Hematopoietic multipotent progenitor cell treated with erythropoietin and hydrocortisone succinate and interleukin-3 and kit ligand, for 17 days (in vitro differentiated cells): ENCODE measurements around the gene RAD51B.
"Not testable (repeated sequence)": the region's sequence is repeated elsewhere in the genome, so short reads cannot be mapped to it uniquely, and the experiment has no call there.

Experiments
- DNase-seq: peaks from one replicate; pipeline ENCODE4 v3.0.0-alpha.2; 2015; ENCODE audit warnings: low spot score

RAD51B gene

DNA sequence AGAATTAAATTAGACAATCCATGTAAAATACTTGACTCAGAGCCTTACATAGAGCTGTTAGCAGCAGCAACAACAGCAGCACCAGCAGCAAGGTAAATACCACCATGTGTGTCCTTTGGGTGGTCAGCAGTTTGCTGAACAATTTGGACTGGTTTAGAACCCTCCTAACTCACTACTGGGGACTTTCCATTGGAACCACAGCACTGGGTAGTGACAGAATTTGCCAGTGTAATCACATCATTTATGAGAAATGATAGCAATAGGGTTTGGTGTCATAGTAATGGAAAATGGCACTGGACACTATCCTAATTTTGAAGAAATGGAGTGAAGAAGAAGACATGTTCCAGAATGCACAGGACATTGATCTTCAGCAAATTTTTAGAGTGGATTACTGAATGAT is 392.8 kb downstream of the RAD51B start:
- DNase-seq: no peak

DNA sequence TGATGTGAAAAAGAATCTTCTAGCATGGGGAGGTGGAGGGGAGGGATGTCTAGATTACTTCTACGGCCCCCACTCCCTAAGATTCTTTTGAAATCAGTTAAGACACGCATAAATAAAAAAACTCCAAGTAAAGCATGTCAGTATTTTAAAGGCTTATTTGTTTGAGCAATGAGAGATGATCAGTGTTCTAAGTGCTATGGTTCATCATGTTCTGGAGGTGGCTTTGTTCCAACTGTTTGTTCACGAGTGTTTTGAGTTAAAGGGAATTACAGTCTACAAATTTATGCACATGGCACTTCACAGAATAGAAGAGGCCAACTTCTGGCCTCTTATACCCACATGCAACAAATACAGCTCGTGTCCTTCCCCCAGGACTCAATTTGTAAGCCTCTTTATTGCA is 394.9 kb downstream of the RAD51B start:
- no peak for DNase-seq

DNA sequence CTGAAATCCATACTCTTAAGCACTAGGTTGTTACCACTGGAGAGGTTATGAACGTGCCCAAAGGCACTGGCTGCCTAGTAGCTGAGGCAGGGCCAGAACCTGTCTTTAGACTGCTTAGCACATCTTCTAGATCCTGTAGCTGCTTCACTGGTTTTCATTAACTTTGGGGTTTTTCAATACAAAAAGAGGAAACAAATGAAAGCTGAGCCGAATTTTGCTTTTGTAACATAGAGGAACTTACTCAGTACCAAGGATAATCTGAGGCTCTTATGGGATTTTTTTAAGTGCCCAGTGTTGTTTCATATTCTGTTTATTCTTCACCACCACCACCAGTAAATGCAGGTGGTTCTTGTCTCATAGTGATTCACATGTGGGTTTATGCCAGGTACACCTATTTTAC is 396.1 kb downstream of the RAD51B start:
- DNase-seq: no peak

DNA sequence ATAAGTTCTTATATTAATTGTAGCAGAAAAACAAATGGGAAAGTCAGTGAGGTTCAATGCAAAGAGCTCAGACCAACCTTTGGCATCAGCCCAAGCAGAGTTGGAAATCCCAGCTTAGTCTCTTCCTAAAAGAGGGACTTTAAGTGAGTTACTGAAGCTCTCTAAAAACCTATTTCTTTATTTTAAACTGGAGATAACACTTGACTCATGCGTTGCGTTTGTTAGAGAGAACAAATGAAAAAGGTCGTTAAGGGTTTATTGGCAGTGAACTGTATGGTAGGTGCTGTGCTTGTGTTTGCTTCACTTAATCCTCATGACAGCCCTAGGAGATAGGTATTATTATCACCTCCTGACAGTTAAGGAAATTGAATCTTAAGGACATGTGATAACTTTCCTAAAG is 396.5 kb downstream of the RAD51B start:
- no peak for DNase-seq

DNA sequence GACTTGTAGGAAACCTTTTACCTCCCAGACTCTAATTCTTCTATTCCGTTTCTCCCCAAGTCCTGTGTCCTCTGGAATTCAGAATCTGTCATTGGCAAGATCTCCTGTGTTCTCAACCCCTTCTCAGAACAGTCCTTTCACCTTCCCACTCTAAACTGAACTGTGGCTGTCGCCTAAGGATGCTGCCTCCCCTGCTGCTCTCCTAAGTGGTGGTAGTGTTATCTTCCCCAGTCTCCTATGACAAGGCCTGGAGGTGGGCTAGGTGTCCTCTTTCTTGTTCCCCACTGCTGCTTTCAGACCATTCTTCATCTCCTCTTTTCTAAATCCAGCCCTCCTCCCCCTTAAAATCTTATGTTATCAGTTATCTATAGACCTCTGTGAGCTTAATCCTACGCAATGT is 397.4 kb downstream of the RAD51B start:
- DNase-seq: no peak

DNA sequence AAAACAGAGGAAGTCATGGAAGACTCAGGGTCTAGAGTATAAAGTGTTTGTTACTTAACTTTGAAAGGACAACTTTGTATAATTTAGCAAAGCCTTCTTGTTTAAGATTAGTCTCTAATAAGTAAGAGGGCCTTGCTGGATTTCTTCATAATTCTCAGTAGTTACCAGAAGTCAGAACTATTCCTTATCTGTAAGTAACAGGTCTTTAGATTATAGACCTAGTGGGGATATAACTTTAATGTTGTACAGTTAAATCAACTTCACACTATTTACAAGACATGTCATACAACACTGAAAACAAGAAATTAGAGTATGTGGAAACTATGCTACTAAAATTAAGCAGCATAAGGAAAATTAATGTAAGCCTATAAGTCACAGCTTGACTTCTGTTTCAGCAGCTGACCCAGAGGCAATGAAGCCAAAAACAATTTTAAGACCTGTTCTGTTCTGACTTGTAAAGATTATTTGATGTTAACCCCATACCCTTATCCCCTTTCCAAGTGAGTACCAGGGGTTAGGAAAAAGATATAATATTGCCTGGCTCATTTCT is 398.3 kb downstream of the RAD51B start:
- DNase-seq: peak; percentile 22

DNA sequence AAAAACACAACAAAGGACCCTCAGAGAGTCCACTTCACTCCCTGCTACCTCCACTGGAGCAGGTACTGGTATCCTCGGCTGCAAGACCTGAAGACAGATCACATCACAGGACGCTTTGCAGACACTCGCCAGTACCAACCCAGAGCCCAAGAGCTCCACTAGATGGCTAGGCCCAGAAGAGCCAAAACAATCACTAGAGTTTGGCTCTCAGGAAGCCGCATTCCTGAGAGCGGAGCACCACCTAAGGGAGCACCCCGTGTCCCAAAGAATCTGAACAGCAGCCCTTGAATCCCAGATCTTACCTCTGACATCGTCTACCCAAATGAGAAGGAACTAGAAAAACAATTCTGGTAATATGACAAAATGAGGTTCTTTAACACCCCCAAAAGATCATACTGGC is 399.8 kb downstream of the RAD51B start:
- no peak for DNase-seq

DNA sequence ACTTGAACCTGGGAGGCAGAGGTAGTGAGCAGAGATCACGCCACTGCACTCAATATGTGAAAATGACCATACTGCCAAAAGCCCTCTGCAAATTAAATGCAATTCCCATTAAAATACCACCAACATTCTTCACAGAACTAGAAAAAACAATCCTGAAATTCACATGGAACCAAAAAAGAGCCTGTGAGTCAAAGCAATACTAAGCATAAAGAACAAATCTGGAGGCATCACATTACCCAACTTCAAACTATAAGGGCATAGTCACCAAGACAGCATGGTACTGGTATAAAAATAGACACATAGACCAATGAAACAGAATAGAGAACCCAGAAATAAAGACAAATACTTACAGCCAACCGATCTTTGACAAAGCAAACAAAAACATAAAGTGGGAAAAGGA is 401.5 kb downstream of the RAD51B start:
- DNase-seq: not testable (repeated sequence)

DNA sequence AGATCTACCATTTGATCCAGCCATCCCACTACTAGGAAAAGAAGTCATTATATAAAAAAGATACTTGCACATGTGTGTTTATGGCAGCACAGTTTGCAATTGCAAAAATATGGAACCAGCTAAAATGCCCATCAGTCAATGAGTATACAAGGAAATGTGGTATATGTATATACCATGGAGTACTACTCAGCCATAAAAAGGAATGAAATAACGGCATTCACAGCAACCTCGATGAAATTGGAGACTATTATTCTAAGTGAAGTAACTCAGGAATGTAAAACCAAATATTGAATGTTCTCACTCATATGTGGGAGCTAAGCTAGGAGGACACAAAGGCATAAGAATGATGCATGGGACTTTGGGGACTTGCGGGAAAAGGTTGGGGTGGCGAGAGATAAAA is 402.6 kb downstream of the RAD51B start:
- DNase-seq: no peak

DNA sequence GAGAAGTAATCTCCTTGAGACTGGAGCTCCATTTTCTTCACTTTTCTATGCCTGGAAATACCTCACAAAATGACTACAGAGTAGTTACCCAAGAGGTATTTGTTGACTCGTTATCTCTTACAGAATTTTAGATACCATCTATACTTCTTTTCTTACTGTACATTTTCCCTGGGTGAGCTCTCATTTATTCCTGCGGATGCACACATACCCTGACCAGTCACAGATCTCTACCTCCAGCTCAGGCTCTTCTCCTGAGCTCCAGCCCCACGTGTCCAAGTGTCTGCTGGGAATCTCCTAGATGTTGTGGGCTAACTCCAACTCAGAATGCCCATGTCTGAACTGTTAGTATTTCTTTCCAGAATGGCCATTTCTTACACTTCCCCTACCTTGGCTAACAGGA is 403.1 kb downstream of the RAD51B start:
- no peak for DNase-seq

DNA sequence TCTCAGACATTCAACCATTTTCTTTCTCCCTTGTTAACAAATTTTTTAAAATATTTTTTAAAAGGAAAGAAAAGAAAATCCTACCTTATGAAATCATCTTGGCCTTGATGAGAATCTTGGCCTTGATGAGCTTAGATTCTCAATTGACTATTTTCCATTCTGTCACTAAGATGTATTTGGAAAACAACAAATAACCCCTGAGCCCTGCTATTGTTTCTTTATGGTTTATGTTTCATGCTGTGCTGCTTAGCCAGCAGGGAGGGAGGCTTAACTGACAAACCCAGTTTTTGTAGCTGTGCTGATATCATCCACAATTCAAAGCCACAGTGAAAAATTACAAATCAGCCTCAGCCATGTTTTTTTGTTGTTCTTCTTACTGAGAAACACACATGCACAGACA is 404.1 kb downstream of the RAD51B start:
- no peak for DNase-seq

DNA sequence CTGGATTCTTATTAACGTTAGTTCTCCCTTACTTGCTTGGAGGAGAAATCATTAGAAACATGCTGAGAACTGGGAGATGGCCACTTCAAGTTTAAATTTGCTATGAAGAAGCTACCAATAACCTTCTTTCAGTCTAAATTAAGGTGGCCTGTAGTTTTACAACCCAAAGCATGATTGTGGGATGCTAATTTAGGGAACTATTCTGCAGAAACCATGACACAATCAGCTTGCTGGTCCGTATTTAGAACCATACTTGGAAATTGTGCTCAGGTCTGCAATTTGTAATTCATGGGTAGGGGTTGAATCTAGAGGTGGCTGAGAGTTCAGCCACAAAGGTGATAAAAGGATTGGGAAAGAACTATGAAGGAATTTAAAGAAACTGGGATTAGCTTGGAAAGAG is 405.7 kb downstream of the RAD51B start:
- no peak for DNase-seq

DNA sequence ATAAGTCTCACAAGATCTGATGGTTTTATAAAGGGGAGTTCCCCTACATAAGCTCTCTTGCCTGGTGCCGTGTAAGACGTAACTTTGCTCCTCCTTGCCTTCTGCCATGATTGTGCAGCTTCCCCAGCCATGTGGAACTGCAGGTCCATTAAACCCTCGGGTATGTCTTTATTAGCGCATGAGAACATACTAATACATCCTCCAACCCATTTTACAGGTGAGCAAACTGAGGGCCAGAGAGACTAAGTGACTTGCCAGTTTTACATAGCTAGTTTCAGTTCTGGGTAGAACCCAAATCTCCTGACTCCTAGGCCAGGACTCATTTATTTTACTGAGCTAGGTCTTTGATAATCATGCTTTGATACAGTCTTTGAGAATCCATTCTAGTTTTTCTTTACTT is 406.9 kb downstream of the RAD51B start:
- DNase-seq: no peak

DNA sequence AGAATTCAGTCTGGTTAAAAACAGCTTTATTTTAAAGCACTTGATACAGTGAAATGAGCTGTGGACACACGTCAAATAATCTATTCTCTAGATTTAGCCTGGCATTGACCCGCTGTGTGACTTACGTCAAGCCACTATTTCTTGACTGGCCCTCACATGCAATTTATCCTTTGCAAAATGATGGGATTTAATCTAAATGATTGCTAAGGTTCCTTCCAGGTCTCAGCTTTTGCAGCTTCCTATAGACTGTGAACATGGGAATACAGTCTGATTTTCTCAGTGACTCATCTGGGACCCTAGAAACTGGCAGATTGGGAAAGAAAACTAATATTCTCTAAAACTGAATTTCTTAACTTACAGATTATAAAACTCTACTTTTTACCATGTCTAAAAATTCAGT is 409.1 kb downstream of the RAD51B start:
- DNase-seq: no peak

DNA sequence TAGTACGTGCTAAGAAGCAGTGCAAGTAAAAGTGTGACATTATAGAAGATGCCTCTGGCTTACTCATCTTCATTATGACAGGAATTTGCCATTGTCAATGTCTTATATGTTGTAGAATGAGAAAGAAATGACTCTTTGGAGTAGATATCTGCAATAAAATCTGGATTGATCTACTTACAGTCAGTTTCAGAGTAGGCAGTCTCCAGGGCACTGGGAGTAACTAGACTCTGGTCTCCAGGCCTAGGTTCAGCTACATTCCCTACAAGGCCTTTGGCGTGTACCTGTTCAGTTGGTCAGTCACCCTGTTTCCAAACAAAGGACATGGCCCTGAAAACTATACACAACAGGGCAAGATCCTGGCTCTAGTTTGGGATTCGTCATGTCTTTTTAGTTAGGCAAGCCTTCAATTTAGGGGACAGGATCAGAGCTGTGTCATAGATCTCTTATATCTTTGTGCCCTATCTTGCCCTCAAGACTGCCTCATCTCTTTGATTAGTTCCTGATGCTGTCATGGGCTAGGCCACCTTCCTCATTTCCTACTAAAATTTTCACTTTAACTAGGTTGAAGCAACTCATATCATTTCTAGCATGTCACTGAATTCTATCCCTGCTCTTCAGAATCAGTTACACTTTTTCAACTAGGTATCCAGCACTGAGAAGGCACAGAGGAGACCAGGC is 410.0 kb downstream of the RAD51B start:
- no peak for DNase-seq

DNA sequence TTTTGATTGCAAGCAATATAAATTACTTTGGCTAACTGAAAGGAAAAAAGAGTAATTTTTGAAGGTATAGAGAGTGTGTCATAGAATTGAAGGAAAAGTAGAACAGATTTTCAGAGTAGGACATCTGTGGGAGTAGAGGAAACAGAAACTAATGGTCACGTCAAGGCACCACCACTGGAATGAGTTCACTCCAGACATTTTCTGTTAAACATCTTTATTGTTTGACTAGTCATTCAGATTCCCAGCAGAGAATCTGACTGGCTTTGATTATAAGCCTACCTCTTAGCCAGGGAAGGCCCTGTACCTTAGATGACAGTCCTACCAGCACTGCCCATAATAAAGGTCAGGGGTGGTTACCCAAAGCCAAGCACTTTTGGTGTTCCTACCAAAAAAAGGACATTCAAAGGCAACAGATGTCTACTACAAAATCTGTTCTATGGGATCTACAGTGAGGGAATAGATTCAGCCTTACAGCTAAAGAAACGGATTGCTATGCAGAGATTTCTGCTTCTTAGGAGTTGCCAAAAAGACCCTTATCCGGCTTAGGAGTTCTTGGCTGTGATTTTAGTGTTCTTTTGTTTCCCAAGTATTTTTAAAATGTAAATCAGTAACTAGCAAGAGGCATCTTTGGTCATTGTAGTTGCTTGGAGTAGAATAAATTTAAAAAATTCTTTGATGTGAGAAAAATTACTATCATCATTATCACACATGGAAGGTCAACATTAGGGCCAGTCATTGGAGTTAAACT is 410.8 kb downstream of the RAD51B start:
- DNase-seq: no peak

DNA sequence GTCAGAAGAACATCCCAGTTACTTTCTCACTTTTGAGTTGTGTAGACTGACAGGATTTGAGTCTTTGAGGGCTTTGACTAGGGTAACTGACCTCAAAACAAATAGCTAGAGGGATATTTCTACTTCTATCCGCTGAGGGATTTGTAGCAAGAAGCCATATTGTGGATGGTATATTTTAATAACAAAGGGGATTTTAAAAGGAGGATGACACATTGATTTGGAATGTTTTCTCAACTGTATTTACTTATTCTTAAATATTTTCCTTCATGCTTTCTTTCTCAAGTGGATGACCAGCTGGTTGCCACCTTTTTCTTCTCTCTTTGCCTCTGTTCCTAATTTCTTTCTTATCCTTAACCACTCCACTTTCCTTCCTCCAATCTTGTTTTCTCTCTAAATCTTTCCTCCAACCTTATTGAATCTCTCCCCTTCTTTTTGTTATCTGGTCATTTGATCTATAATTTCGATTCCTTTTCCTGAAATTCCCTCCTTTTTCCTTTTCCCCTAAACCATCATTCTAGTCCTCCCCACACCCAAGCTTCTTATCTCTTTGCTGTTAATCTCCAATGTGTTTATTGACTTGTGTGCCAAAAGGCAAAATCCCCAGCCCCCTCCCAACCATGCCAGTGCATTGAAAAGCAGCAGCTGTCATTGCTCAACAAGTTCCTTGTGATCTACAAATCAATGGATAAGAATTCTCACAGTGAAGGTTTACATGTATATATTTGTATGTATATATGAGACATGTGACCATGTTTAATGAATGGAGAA is 411.6 kb downstream of the RAD51B start:
- no peak for DNase-seq

DNA sequence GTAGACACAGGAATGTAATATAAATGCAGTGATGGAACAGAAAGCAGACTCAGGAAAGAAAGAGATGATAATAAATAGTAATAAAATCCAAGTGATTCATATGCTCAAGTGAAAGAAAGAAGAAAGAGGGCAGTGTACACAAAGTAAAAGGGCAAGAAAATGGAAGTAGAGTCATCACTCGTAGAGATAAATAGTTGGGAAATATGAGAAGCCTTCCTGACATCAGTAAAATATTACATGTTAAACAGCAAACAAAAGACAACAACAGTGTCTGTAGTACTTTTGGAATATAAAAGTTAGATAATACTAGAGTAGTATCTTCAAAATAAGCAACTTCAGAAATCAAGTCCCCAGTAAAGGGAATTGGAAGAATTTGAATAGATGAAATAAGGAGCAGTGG is 412.3 kb downstream of the RAD51B start:
- no peak for DNase-seq

DNA sequence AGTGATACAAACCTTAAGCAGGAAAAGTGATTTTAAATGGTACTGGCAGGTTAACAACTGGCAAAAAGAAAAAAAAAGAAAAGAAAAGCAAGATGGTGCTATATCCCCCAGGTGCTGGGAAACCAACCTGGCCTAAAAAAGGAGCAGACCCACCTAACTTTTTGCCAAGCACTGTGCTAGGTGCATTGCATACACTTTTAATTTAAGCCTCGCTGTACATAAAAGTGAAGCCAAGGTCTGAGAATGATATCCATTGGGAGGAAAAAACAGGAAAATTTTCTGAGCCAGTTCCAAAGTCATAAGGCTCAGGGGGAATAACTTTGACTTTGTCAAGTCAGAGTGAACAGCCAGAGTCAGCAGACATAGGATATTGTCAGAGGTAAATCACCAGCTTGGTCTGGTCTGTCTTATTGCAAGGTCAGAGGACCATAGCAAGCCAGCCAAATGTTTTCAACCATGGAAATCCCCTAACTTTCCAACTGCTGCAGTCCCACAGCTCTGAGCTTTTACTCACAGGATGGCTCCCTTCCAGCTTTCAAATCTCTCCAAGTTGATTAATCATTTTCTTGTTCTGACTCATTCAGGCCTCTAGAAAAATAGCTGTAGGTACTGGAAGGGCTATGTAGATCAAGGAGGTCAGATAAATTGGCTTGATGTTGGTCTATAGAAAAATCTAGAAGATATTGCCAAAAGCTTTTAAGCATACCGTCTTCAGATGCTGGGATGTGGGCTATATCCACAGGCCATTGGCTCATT is 412.9 kb downstream of the RAD51B start:
- peak; percentile 34 for DNase-seq

DNA sequence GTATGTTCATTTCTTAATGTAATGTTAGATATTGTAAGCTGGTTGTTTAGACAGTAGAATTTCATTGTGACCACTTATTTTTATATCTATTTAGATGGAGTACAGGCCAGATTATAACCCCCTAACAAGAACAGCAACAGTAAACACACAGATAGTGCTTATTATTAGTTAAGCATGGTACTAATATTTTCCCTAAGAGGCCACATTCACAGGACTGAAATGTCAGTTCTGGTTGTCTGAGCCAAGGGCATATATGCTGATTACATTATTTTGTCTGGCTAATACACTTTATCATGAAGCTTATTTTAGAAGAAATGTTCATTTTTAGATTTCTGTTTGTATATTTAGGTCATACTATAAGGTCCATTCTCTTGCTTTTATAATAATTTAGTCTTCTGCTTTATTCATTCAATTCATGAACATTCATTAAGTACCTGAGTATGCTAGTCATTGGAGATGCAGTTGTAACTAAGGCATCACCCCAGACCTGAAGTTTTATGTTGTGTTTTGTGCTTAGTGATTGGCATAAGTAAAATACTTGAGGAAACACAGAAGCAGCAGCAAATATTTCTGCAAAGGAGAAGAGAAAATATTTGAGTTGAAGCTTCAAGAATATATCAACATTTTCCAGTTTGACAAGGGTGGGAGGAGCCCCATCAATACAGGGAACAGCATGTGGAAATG is 413.7 kb downstream of the RAD51B start:
- DNase-seq: no peak

DNA sequence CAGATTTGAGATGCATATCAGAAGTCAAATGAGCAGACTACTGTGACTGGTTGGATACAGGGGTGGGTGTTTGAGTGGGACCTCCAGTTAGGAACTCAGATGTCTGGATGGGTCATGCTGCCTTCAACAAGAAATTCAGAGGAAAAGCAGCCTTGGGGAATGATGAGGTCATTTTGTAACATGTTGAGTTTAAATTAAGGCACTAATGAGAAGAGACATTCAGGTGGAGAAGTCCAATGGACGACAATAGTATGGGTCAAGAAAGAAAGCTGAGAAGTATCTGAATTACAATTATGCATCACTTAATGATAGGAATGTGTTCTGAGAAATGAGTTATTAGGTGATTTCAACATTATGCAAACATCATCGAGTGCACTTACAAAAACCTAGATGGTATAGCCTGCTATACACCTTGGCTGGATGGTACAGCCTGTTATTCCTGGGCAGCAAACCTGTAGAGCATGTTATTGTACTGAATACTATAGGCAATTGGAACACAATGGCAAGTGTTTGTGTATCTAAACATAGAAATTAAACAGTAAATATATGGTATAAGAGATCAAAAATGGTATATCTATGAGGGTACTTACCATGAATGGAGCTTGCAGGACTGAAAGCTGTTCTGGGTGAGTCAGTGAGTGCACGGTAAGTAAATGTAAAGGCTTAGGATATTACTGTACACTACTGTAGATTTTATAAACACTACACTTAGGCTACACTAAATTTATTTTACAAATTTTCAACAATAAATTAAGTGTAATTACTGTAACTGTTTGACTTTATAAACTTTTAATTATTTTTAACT is 414.7 kb downstream of the RAD51B start:
- DNase-seq: no peak
